Lower lobe of right lung (tissue), 2 donors: ENCODE measurements around the gene SH3RF1. TPM values are rescaled to one million over a fixed set of nuclear protein-coding genes. Genes with fewer than 3 reads are reported as not detected.
A peak's percentile ranks its signal among the peaks of the same experiment; 100 is the strongest.

Experiments used
- ATAC-seq, 2 donors: fragments of 200-7000 bp; cut with Tn5 transposase; one replicate each; pipeline ENCODE4 v1.9.1; 2020 to 2022; ENCODE audit warnings: mild to moderate bottlenecking in 2 of 2, moderate library complexity in 2 of 2
- DNase-seq: peaks from one replicate; pipeline ENCODE4 v3.0.0-alpha.2; 2020
- H3K27ac ChIP-seq: fragments of 200-600 bp; one replicate; pipeline ENCODE4 v1.8.0; 2022
- H3K27me3 ChIP-seq: fragments of 200-600 bp; one replicate; pipeline ENCODE4 v1.8.0; 2022; ENCODE audit warnings: low read depth
- H3K36me3 ChIP-seq: fragments of 200-600 bp; one replicate; pipeline ENCODE4 v1.8.0; 2022; ENCODE audit warnings: mild to moderate bottlenecking
- H3K4me1 ChIP-seq: fragments of 200-600 bp; one replicate; pipeline ENCODE4 v1.8.0; 2022
- H3K4me3 ChIP-seq: fragments of 200-600 bp; one replicate; pipeline ENCODE4 v1.8.0; 2022; ENCODE audit warnings: mild to moderate bottlenecking
- H3K9me3 ChIP-seq: fragments of 200-600 bp; one replicate; pipeline ENCODE4 v1.8.0; 2022
- CTCF ChIP-seq: fragments of 200-600 bp; IDR thresholded peaks from one replicate; pipeline ENCODE4 v1.8.0; 2022; ENCODE audit warnings: antibody characterized with exemption, mild to moderate bottlenecking
- intact Hi-C: fragments of 100-400 bp; cut with DNase I; formaldehyde crosslinking; loops from one replicate; pipeline ENCODE4 v1.11.0; 2022
- total RNA-seq: library from RNA; stranded (reverse); fragmentation: NEBNext Ultra II Directional; extraction: Animal tissue kit (Norgen Biotek cat#: 25700); gene quantifications from one replicate; pipeline ENCODE4 v1.2.1, GENCODE V29; 2021
- donor health status: DM: no; HTN: yes; CAD: no; lungs with severe emphysema.

SH3RF1 gene
- total RNA-seq, 1 donor from 2014 or later, result 34.2 TPM

GRCh38 chr4:169311643-169312365 lies 41.0 kb upstream of the SH3RF1 start:
- ATAC-seq, result peak; percentile 85 to 88
- intact Hi-C loops, result no loop called here
- H3K4me1 ChIP-seq, result peaks cover 30% of the 10 kb centered on the region
- no peak for DNase-seq
- peak; percentile 69 for TF ChIP-seq CTCF
- no peak overlapping the region for H3K27ac ChIP-seq
- no peaks in the 10 kb centered on the region for H3K27me3 ChIP-seq
- H3K9me3 ChIP-seq, result no peaks in the 10 kb centered on the region
- H3K4me3 ChIP-seq, result no peak overlapping the region
- H3K36me3 ChIP-seq, result no peaks in the 10 kb centered on the region

GRCh38 chr4:169309326-169309967 lies 38.7 kb upstream of the SH3RF1 start:
- intact Hi-C loops, result no loop called here

GRCh38 chr4:169307576-169307975 lies 36.8 kb upstream of the SH3RF1 start:
- H3K4me1 ChIP-seq, result peaks cover 11% of the 10 kb centered on the region
- no peak for DNase-seq
- ATAC-seq, result no peak
- no peak overlapping the region for H3K27ac ChIP-seq
- intact Hi-C loops, result no loop called here
- H3K4me3 ChIP-seq, result no peak overlapping the region
- TF ChIP-seq CTCF, result no peak
- H3K9me3 ChIP-seq, result no peaks in the 10 kb centered on the region
- H3K27me3 ChIP-seq, result no peaks in the 10 kb centered on the region
- H3K36me3 ChIP-seq, result no peaks in the 10 kb centered on the region

More at GRCh38 chr4:169309326-169309967, 38.7 kb upstream of the SH3RF1 start:
- H3K27ac ChIP-seq, result no peak overlapping the region
- ATAC-seq, result no peak
- no peaks in the 10 kb centered on the region for H3K27me3 ChIP-seq
- H3K9me3 ChIP-seq, result no peaks in the 10 kb centered on the region
- H3K4me3 ChIP-seq, result no peak overlapping the region
- peaks cover 13% of the 10 kb centered on the region for H3K4me1 ChIP-seq
- TF ChIP-seq CTCF, result no peak
- H3K36me3 ChIP-seq, result no peaks in the 10 kb centered on the region
- DNase-seq, result no peak

- ATAC-seq, result peak in 1 of 2 donors; percentile 70
- no peak overlapping the region for H3K4me3 ChIP-seq
- no peak for DNase-seq
- no peaks in the 10 kb centered on the region for H3K9me3 ChIP-seq
- H3K27me3 ChIP-seq, result no peaks in the 10 kb centered on the region
- intact Hi-C loops, result no loop called here
- TF ChIP-seq CTCF, result no peak
- no peaks in the 10 kb centered on the region for H3K4me1 ChIP-seq
- no peaks in the 10 kb centered on the region for H3K36me3 ChIP-seq
- no peak overlapping the region for H3K27ac ChIP-seq
These were observed 34.9 kb upstream of the SH3RF1 start for GRCh38 chr4:169305651-169306050.

- ATAC-seq (no peak), DNase-seq (no peak)
- no peak overlapping the region for H3K4me3 ChIP-seq
- intact Hi-C loops, result no loop called here
- no peak for TF ChIP-seq CTCF
- no peak overlapping the region for H3K27ac ChIP-seq
- no peaks in the 10 kb centered on the region for H3K4me1 ChIP-seq
- no peaks in the 10 kb centered on the region for H3K9me3 ChIP-seq
- no peaks in the 10 kb centered on the region for H3K27me3 ChIP-seq
- H3K36me3 ChIP-seq, result no peaks in the 10 kb centered on the region
These were observed 34.4 kb upstream of the SH3RF1 start for GRCh38 chr4:169305173-169305572.
